Endothelial cell of umbilical vein (primary cell): Measurements from ENCODE around the gene CALN1. TPM values are rescaled to one million over a fixed set of nuclear protein-coding genes. Genes with fewer than 3 reads are reported as not detected.

Experiments used
- BruUV-seq: library from RNA; stranded (reverse); fragments of 400-500 nt; replicated peaks from 2 replicates; lab custom pipeline; 2021; lab: Mats Ljungman, UMichigan
- CTCF ChIA-PET: fragments of 300-600, 350-600 bp; sonication (Branson Sonifier 250); formaldehyde crosslinking; loops from one replicate; lab custom pipeline; 2021; ENCODE audit warnings: antibody characterized with exemption, inconsistent platforms; lab: Charles Lee
- POLR2A ChIA-PET: fragments of 300-600, 350-600 bp; sonication (Branson Sonifier 250); formaldehyde crosslinking; loops from one replicate; lab custom pipeline; 2021; ENCODE audit warnings: antibody characterized with exemption, inconsistent platforms; lab: Charles Lee
- DNase-seq: peaks from one replicate; pipeline ENCODE4 v3.0.0-alpha.2; 2011; ENCODE audit warnings: low read depth, low spot score
- FAIRE-seq: peaks from 2 replicates; lab custom pipeline; 2011; peaks lifted over from hg19 to GRCh38; lab: Jason Lieb, UNC
- H2AFZ ChIP-seq: 2 replicates; pipeline ENCODE4 v1.6.0; 2012; ENCODE audit warnings: low read depth, low read length, control low read depth, inconsistent platforms
- H3K27ac ChIP-seq: 2 replicates; pipeline ENCODE4 v1.5.1; 2011; ENCODE audit warnings: low read depth, mild to moderate bottlenecking, control low read depth, low read length, moderate library complexity; ENCODE audit not compliant: insufficient read depth
- H3K27me3 ChIP-seq, 2 experiments: 2 replicates each; pipeline versions ENCODE4 v1.6.0 to v1.6.1; 2011; ENCODE audit warnings: low read length in 2 of 2, mixed read lengths in 1 of 2; ENCODE audit not compliant: control insufficient read depth in 2 of 2, insufficient read depth in 2 of 2
- H3K36me3 ChIP-seq, 2 experiments: 2 replicates in 1 of 2; 3 replicates in 1 of 2; pipeline ENCODE4 v1.5.1; 2011; ENCODE audit warnings: low read length in 2 of 2, mild to moderate bottlenecking in 1 of 2, moderate library complexity in 1 of 2; ENCODE audit not compliant: control insufficient read depth in 2 of 2, insufficient read depth in 2 of 2; ENCODE audit errors: extremely low read depth in 1 of 2
- H3K4me1 ChIP-seq: 3 replicates; pipeline ENCODE4 v1.5.1; 2011; ENCODE audit warnings: mild to moderate bottlenecking, low read length; ENCODE audit not compliant: control insufficient read depth, insufficient read depth; ENCODE audit errors: extremely low read depth
- H3K4me2 ChIP-seq: 2 replicates; pipeline ENCODE4 v1.6.1; 2011; ENCODE audit warnings: low read length, control low read depth, mixed read lengths; ENCODE audit not compliant: insufficient read depth
- H3K4me3 ChIP-seq, 3 experiments: fragments of 200-600 bp in 1 of 3; sonication (generic), shearing (Covaris generic) in 1 of 3; replicated peaks in 1 of 3; 2 replicates each; pipeline ENCODE4 v1.5.1; 2011 to 2016; ENCODE audit warnings: control low read depth in 3 of 3, low read length in 3 of 3, mild to moderate bottlenecking in 2 of 3, inconsistent platforms in 1 of 3, low read depth in 1 of 3, moderate library complexity in 1 of 3; ENCODE audit not compliant: insufficient read depth in 1 of 3
- H3K79me2 ChIP-seq: 2 replicates; pipeline ENCODE4 v1.6.0; 2012; ENCODE audit warnings: low read length, inconsistent platforms; ENCODE audit not compliant: control insufficient read depth, insufficient read depth
- H3K9ac ChIP-seq: replicated peaks from 2 replicates; pipeline ENCODE3; 2011; ENCODE audit warnings: low read length, control low read depth; ENCODE audit not compliant: insufficient read depth; ENCODE audit errors: extremely low read depth
- H3K9me1 ChIP-seq: replicated peaks from 3 replicates; pipeline ENCODE4 v1.6.0; 2011; ENCODE audit warnings: mild to moderate bottlenecking, low read length; ENCODE audit not compliant: control insufficient read depth, insufficient read depth; ENCODE audit errors: extremely low read depth
- H3K9me3 ChIP-seq: replicated peaks from 2 replicates; pipeline ENCODE4 v1.5.1; 2012; ENCODE audit warnings: low read length, inconsistent platforms; ENCODE audit not compliant: control insufficient read depth, insufficient read depth
- H4K20me1 ChIP-seq: replicated peaks from 2 replicates; pipeline ENCODE3; 2011; ENCODE audit warnings: mild to moderate bottlenecking, low read length; ENCODE audit not compliant: control insufficient read depth, insufficient read depth; ENCODE audit errors: extremely low read depth
- EZH2 ChIP-seq: IDR thresholded peaks from 2 replicates; pipeline ENCODE4 v1.6.1; 2012; ENCODE audit warnings: borderline replicate concordance, low read depth, mild to moderate bottlenecking, moderate library complexity, low read length, inconsistent platforms; ENCODE audit not compliant: severe bottlenecking
- FOS ChIP-seq: IDR thresholded peaks from 2 replicates; pipeline ENCODE4 v1.6.1; 2011; ENCODE audit warnings: mild to moderate bottlenecking, low read length, moderate library complexity, borderline replicate concordance; ENCODE audit not compliant: insufficient read depth
- GATA2 ChIP-seq: IDR thresholded peaks from 2 replicates; pipeline ENCODE4 v1.7.0; 2011; ENCODE audit warnings: low read depth, mild to moderate bottlenecking, moderate library complexity, mixed read lengths, low read length; ENCODE audit not compliant: insufficient read length, insufficient read depth
- JUN ChIP-seq: IDR thresholded peaks from 2 replicates; pipeline ENCODE4 v1.6.1; 2011; ENCODE audit warnings: borderline replicate concordance, low read depth; ENCODE audit not compliant: insufficient read length, insufficient read depth
- MYC ChIP-seq: IDR thresholded peaks from one replicate; pipeline ENCODE4 v1.6.1; 2011; ENCODE audit warnings: mild to moderate bottlenecking, low read depth, low read length
- POLR2A ChIP-seq: IDR thresholded peaks from 2 replicates; pipeline ENCODE4 v1.6.1; 2012; ENCODE audit warnings: low read depth, mild to moderate bottlenecking, control low read depth, low read length
- POLR2AphosphoS5 ChIP-seq: IDR thresholded peaks from 2 replicates; pipeline ENCODE4 v1.6.1; 2012; ENCODE audit warnings: low read depth, mild to moderate bottlenecking, control low read depth, low read length, moderate library complexity; ENCODE audit not compliant: insufficient read depth
- dilution Hi-C: fragments of 300-500 bp; cut with MboI; formaldehyde crosslinking; loops from one replicate; pipeline ENCODE4 v1.15.0; 2019; ENCODE audit warnings: low sequenced_read_pairs; ENCODE audit not compliant: extremely low pct_ligation_motif_present
- intact Hi-C: fragments of 100-400 bp; cut with micrococcal nuclease; formaldehyde crosslinking; loops from one replicate; pipeline ENCODE4 v1.10.0; 2022
- polyA plus RNA-seq, 4 experiments: library from polyadenylated mRNA; depleted of rRNA in 3 of 4; stranded (reverse) in 3 of 4; unstranded in 1 of 4; fragments of >200 nt; gene quantifications; 2 replicates each; pipeline versions ENCODE4 v1.2.1 to v1.2.3, GENCODE V29; 2011 to 2012; ENCODE audit warnings: missing spikeins in 1 of 4
- total RNA-seq: library from RNA; stranded (reverse); gene quantifications from 2 replicates; pipeline ENCODE4 v1.2.3, GENCODE V29; 2021
- TF ChIP-seq, protein P1 (sequence below): IDR thresholded peaks from 2 replicates; pipeline ENCODE4 v1.6.1; 2011; ENCODE audit not compliant: insufficient read depth, insufficient read length
- TF ChIP-seq, protein P2 (sequence below), 2 donors: IDR thresholded peaks; 1 replicate in 1 of 2; 2 replicates in 1 of 2; pipeline ENCODE4 v1.5.1; 2011; ENCODE audit warnings: low read length in 2 of 2, mild to moderate bottlenecking in 2 of 2, moderate library complexity in 2 of 2, control low read depth in 1 of 2, inconsistent platforms in 1 of 2, low read depth in 1 of 2; ENCODE audit not compliant: insufficient read depth in 1 of 2; ENCODE audit errors: extremely low read depth in 1 of 2

CALN1 gene
- total and polyA plus RNA-seq, 2 donors (not counting 3 experiments of a cell fraction or from before 2014, with no cell fraction given): not detected

DNA sequence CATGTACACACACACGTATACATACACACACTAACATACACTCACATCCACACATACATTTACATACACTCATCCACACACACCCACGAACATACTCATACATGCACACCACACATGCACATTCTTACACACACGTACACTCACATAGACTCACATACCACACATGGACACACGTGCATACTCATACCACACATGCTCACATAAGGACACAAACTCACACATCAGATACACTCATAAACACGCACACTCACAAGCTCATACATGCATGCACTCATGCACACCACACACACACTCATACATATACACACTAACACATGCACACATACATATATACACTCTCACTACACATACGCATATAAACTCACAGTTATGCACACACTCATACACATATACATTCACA is 1.2 kb upstream of the CALN1 start:
- intact Hi-C loops: no loop called here
- H3K4me3 ChIP-seq: no peak overlapping the region

More for the DNA sequence above, 1.2 kb upstream of the CALN1 start:
- Histone ChIP-seq H3K9me3 (no peaks in the 10 kb centered on the region), H3K4me1 (no peaks in the 10 kb centered on the region), H2AFZ (no peak overlapping the region), H3K27me3 (no peaks in the 10 kb centered on the region), H3K9me1 (no peaks in the 10 kb centered on the region), H3K4me2 (no peak overlapping the region), H3K9ac (no peak overlapping the region), H3K36me3 (no peaks in the 10 kb centered on the region), H3K79me2 (no peaks in the 10 kb centered on the region), H4K20me1 (no peaks in the 10 kb centered on the region), H3K27ac (no peak overlapping the region)
- DNase-seq: no peak
- TF ChIP-seq, protein P1, sequence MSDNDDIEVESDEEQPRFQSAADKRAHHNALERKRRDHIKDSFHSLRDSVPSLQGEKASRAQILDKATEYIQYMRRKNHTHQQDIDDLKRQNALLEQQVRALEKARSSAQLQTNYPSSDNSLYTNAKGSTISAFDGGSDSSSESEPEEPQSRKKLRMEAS: no peak
- TF ChIP-seq POLR2AphosphoS5 (no peak), MYC (no peak), JUN (no peak), EZH2 (no peak), GATA2 (no peak), POLR2A (no peak), FOS (no peak)
- TF ChIP-seq, protein P2, sequence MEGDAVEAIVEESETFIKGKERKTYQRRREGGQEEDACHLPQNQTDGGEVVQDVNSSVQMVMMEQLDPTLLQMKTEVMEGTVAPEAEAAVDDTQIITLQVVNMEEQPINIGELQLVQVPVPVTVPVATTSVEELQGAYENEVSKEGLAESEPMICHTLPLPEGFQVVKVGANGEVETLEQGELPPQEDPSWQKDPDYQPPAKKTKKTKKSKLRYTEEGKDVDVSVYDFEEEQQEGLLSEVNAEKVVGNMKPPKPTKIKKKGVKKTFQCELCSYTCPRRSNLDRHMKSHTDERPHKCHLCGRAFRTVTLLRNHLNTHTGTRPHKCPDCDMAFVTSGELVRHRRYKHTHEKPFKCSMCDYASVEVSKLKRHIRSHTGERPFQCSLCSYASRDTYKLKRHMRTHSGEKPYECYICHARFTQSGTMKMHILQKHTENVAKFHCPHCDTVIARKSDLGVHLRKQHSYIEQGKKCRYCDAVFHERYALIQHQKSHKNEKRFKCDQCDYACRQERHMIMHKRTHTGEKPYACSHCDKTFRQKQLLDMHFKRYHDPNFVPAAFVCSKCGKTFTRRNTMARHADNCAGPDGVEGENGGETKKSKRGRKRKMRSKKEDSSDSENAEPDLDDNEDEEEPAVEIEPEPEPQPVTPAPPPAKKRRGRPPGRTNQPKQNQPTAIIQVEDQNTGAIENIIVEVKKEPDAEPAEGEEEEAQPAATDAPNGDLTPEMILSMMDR (IDR thresholded peaks at IDR 0.05; ENCODE audit: extremely low read depth in 1 of 2, insufficient read depth in 1 of 2, low read depth in 1 of 2, low read length in 2 of 2): no peak
- BruUV-seq: no TSS peak
- dilution Hi-C loops: no loop called here
- ChIA-PET CTCF (no interaction called here), POLR2A (no interaction called here)
- no peak for FAIRE-seq
